ENCODE measurements around the gene HIRA. TPM values are rescaled to one million over a fixed set of nuclear protein-coding genes. Genes with fewer than 3 reads are reported as not detected.

The HIRA gene
- total and polyA plus RNA-seq, 9 of the 15 experiments (the other 6 are each of a cell fraction or from before 2014, with no cell fraction given), result 0.96 to 132 (median 58.4) TPM

- TF ChIP-seq THRB (CRISPR knock-in tag; conservative IDR thresholded peaks at IDR 0.05) (no peak; the same call in 1 of the 2 replicates), WHSC1 (IDR thresholded peaks at IDR 0.05; ENCODE audit: low read length) (peak; percentile 95), RBFOX2 (IDR thresholded peaks at IDR 0.05; ENCODE audit: low read depth, low read length) (no peak), FOXP1 (CRISPR knock-in tag; IDR thresholded peaks at IDR 0.05) (no peak), ARHGAP35 (IDR thresholded peaks at IDR 0.05; ENCODE audit: partially characterized antibody) (no peak), NFYB (IDR thresholded peaks at IDR 0.05; ENCODE audit: extremely low read depth, insufficient read length) (no peak), NBN (IDR thresholded peaks at IDR 0.05; ENCODE audit: low read depth) (no peak), ATF2 (CRISPR knock-in tag; IDR thresholded peaks at IDR 0.05) (no peak), HOMEZ (CRISPR knock-in tag; IDR thresholded peaks at IDR 0.05) (no peak), CHD7 (IDR thresholded peaks at IDR 0.05; ENCODE audit: low read depth, low read length) (no peak)
These were observed 23.6 kb downstream of the HIRA start (continued) for GRCh38 chr22:19407649-19408606.
